HG02852 (cell line): Measurements from ENCODE around the gene CHD9.
"Not testable (repeated sequence)": the region's sequence is repeated elsewhere in the genome, so short reads cannot be mapped to it uniquely, and the experiment has no call there.

Experiments used
- ATAC-seq: cut with Tn5 transposase; IDR thresholded peaks from one replicate; pipeline ENCODE4 v1.9.1; 2021; ENCODE audit warnings: mild to moderate bottlenecking, moderate library complexity; ENCODE audit not compliant: unreplicated experiment

Gene CHD9

GRCh38 chr16:53069772-53070171, 15.0 kb downstream of the CHD9 start:
- ATAC-seq: no peak

- ATAC-seq: peak; percentile 73
These were observed 17.0 kb downstream of the CHD9 start for GRCh38 chr16:53071748-53072301.

- ATAC-seq: no peak
These were observed 18.2 kb downstream of the CHD9 start for GRCh38 chr16:53073022-53073421.

DNA sequence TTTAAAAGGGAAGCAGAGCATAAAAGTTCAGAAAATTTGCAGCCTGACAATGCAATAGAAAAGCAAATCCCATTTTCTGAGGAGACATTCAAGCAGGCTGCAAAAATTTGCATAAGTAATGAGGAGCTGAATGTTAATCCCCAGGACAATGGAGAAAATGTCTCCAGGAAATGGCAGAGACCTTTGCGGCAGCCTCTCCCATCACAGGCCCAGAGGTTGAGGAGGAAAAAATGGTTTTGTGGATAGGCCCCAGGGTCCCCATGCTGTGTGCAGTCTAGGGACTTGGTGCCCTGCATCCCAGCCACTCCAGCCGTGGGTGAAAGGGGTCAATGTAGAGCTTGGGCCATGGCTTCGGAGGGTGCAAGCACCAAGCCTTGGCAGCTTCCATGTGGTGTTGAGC, 19.5 kb downstream of the CHD9 start:
- not testable (repeated sequence) for ATAC-seq

DNA sequence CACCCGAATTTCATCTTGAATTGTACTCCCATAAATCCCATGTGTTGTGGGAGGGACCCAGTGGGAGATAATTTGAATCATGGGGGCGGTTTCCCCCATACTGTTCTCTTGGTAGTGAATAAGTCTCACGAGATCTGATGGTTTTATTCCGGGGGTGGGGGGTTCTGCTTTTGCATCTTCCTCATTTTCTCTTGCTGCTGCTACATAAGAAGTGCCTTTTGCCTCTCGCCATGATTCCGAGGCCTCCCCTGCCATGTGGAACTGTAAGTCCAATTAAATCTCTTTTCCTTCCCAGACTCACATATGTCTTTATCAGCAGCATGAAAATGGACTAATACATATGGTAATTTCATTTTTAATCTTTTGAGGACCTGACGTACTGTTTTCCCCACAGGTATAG, 20.7 kb downstream of the CHD9 start:
- ATAC-seq: not testable (repeated sequence)

GRCh38 chr16:53078247-53078646, 23.5 kb downstream of the CHD9 start:
- ATAC-seq: no peak

- no peak for ATAC-seq
These were observed 24.1 kb downstream of the CHD9 start for GRCh38 chr16:53078765-53079485.

GRCh38 chr16:53080345-53081031, 25.7 kb downstream of the CHD9 start:
- ATAC-seq: no peak

- ATAC-seq: no peak
These were observed 26.2 kb downstream of the CHD9 start for GRCh38 chr16:53081032-53081424.

DNA sequence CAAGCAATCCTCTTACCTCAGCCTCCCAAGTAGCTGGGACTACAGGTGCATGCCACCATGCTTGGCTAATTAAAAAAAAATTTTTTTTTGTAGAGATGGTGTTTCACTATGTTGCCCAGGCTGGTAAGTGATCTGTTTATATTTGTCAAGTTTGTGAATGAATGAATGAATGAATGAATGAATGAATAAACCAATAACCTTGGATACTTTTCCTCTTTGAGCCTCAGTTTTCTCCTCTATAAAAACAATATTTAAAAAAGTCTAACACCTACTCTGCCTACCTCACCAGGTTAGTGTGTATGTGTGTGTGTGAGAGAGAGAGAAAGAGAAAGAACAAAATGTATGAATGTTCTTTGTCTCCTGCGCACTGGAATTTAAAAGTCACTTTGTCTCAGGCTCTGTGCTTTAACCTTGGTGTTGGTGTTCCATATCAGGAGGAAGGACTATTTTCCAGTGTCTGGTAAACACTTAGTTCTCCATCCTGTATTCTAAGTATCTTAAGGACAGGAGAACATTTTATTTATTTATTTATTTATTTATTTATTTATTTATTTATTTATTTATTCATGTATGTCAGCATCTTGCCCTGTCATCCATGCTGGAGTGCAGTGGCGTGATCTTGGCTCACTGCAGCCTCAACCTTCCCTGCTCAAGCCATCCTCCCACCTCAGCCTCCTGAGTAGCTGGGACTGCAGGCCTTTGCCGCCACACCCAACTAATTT, 27.1 kb downstream of the CHD9 start:
- ATAC-seq: no peak

DNA sequence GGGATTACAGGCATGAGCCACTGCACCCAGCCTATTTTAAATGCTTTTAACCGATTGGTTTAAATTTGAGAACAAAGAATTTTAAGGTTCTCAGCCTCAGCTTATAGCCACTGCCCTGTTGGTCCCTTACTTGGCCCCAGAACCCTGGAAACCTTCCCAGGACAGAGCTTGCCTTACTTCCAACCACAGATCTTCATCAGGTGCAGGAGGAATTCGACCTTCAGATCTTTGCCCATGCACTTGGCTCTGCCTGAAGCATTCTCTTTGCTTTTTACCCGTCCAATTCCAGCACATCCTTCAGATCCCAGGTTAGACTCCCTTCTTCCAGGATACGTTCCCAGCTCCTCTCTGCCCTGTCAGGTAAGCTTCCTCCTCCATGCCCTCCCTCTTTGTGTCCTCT, 27.7 kb downstream of the CHD9 start:
- no peak for ATAC-seq

DNA sequence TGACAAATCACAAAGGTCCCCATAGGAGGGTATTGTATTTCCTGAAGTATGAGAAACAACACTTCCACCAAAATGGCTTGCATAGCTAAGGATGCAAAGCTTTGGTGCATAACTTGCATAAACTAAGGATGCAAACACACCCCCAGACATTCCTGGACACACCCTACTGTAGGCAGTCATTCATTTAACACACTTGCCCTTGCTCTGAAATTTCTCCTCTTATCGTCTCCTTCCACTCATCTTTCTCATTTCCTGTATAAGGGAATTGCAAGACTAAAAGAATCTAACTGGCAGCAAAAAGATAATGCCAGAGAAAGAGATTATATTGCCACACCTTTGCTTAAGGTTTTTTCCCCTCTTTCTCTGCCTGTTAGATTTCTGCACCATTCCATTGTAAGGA, 28.3 kb downstream of the CHD9 start:
- no peak for ATAC-seq

DNA sequence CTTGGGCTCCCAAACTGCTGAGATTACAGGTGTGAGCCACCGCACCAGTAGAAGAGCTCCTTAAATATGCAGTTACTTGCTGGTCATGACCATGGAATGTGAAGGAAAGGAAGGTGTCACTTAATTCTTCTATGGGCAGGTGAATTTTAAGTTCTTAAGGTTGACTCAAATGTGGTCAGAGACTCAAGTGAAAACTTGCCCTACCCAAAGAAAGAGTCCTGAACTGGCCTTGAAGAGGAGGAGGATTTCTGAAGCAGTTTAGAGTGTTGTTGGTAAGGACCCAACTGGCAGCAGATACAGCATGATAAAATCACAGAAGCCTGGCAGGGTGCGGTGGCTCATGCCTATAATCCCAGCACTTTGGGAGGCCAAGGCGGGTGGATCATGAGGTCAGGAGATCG, 29.4 kb downstream of the CHD9 start:
- no peak for ATAC-seq

DNA sequence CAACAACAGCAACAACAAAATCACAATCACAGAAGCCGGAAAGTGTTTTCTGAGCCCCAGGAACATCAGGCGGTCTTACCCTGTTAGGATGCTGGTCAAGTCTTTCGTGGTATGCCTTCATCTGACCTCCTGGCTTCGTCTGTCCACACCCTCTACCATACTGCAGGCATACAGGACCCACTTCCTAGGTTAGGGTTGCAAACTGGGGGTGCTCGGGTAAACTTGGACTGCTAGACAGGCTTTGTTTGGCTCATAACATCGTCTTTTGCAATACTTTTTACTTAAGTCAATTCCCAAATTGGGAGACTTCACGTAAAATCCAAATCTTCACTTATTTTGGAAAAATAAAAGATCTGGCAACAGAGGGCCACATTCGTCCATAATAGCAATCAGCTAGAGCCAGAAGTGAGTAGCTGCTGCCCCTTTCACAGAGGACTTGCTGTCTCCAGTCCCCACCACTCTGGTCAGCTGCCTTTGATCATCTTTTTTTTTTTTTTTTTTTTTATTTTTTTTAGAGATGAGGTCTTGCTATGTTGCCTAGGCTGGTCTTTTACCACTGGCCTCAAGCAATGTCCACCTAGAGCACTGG, 30.0 kb downstream of the CHD9 start:
- ATAC-seq: no peak

DNA sequence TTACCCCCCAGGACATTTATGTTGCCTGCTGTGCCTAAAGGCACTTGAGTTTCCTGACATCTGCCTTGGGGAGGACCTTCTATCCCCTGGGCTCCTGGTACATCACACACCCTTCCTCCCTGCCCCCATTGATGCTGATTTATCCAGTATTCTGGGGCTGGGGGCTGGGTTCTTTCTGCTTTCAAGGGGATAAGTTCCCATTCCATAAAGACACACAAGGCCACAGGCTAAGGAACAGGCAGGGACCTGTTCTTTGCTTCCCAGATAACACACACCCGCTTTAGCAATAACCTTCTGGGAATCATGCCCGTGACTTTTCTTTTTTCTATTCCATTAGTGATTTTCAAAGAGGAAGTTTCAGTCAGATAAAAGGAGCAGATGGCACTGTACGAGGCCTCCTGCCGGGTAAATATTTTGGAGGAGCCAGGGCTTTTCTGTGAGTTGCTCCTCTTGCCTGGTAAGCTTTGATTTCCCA, 30.6 kb downstream of the CHD9 start:
- ATAC-seq: no peak

DNA sequence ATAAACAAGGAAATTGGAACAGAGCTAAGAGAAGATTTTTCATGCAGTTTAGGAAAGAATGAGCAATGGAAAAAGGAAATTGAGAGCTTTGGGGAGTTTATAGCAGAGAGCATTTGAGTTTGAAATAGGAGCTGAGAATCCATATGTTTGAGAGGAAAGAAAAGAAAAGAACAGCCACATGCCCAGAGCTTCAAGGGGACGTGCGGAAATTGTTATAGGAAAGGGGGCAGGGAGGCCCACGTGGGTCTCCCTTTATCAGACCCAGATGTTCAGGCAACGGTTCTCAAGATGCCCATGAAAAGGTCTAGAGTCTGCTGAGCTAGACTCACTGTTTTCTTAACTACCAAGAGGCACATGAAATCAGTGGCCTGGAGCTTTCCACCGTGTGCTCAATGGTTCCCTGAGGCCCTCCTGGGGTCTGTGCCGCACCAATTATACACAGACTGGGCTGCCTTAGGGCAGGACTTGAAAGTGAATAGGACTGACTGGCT, 31.2 kb downstream of the CHD9 start:
- ATAC-seq: no peak

DNA sequence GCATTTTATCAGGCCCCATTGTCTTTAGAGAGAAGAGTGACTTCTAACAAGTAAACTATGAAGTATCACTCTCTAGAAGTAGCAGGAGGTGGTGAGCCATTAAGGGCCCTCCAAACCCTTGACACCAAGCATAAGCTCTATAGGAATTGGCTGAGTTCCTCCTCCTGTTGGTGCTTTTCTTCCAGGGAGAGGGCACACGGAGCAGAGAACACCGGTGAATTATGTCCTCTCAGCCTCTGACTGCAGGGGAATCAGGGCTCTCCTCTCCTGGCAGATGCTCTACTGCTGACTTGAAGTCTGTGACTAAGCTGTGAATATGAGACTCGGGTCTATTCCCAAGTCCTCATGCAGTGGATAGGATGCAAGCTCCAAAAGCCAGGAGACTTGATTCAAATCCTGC, 32.3 kb downstream of the CHD9 start:
- no peak for ATAC-seq

- ATAC-seq: no peak
These were observed 34.9 kb downstream of the CHD9 start for GRCh38 chr16:53089434-53090285.

GRCh38 chr16:53090286-53090590, 35.4 kb downstream of the CHD9 start:
- no peak for ATAC-seq
